Astrocyte of the cerebellum (primary cell): Measurements from ENCODE around the gene DDX56.

ENCODE experiments used
- DNase-seq: peaks from one replicate; pipeline ENCODE4 v3.0.0-alpha.2; 2011; ENCODE audit warnings: low read depth
- H3K4me3 ChIP-seq: 2 replicates; pipeline ENCODE4 v1.5.1; 2011; ENCODE audit warnings: mild to moderate bottlenecking, low read depth, low read length, moderate library complexity
- in situ Hi-C: cut with HindIII; loops from 2 replicates; pipeline ENCODE4 v1.10.0; 2017; ENCODE audit warnings: low sequenced_read_pairs
- TF ChIP-seq, protein P1 (sequence below): IDR thresholded peaks from 2 replicates; pipeline ENCODE4 v1.5.1; 2012; ENCODE audit warnings: low read length, low read depth, moderate library complexity, mild to moderate bottlenecking; ENCODE audit errors: missing control alignments

DDX56 gene

GRCh38 chr7:44539669-44540506 is 33.8 kb downstream of the DDX56 start:
- TF ChIP-seq, protein P1, sequence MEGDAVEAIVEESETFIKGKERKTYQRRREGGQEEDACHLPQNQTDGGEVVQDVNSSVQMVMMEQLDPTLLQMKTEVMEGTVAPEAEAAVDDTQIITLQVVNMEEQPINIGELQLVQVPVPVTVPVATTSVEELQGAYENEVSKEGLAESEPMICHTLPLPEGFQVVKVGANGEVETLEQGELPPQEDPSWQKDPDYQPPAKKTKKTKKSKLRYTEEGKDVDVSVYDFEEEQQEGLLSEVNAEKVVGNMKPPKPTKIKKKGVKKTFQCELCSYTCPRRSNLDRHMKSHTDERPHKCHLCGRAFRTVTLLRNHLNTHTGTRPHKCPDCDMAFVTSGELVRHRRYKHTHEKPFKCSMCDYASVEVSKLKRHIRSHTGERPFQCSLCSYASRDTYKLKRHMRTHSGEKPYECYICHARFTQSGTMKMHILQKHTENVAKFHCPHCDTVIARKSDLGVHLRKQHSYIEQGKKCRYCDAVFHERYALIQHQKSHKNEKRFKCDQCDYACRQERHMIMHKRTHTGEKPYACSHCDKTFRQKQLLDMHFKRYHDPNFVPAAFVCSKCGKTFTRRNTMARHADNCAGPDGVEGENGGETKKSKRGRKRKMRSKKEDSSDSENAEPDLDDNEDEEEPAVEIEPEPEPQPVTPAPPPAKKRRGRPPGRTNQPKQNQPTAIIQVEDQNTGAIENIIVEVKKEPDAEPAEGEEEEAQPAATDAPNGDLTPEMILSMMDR: no peak
- in situ Hi-C loops: no loop called here
- no peak for DNase-seq
- H3K4me3 ChIP-seq: no peak overlapping the region

GRCh38 chr7:44538798-44539668 is 34.7 kb downstream of the DDX56 start:
- no peak for DNase-seq

GRCh38 chr7:44538093-44538797 is 35.5 kb downstream of the DDX56 start:
- in situ Hi-C loops: no loop called here
- no peak overlapping the region for H3K4me3 ChIP-seq
- DNase-seq: no peak
- TF ChIP-seq, protein P1: no peak

More at GRCh38 chr7:44538798-44539668, 34.7 kb downstream of the DDX56 start:
- H3K4me3 ChIP-seq: no peak overlapping the region
- TF ChIP-seq, protein P1: no peak
- in situ Hi-C loops: no loop called here

DNA sequence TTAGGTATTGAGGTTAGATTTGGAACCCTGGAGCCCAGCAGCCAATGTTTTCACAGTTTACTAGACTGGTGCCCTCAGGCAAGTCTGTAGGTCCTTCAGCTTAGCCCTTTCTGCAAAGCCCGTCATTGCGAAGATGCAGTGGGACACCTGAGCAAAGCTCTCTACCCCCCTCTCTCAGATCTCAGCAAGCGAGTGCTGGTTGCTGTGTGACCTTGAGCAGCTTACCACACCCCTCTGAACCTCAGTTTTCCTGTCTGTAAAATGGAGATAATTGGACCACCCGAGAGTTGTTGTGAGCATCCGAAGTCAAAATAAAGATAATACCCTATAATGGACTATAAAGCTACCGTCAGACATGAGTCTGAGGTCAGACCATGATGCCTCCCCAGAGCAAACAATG is 36.3 kb downstream of the DDX56 start:
- DNase-seq: no peak
- TF ChIP-seq, protein P1: no peak
- no peak overlapping the region for H3K4me3 ChIP-seq
- in situ Hi-C loops: no loop called here

DNA sequence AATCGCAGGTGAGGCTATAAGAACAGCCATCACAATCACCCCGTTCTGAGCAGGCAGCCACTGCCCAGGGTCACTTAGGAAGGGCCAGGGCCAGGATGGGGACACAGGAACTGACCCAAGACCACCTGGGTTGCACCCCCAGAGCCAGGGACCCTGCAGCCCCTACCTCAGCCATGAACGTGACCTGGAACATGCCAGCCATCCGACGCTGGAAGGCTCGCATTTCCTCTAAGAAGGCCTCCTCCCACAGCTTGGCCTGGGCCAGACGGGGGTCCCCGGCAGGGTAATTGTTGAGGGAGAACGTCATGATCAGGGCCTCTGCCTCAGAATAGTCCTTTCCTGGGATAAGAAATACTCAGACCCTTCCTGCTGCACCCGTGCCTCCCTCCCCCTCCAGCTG is 37.6 kb downstream of the DDX56 start:
- DNase-seq: no peak
- in situ Hi-C loops: no loop called here
- TF ChIP-seq, protein P1: no peak
- no peak overlapping the region for H3K4me3 ChIP-seq
